ENCODE measurements around the gene CST7.

The CST7 gene

GRCh38 chr20:25005661-25006060 lies 56.6 kb downstream of the CST7 start:
- Histone ChIP-seq H3K36me3 (ENCODE audit: insufficient read depth, low read length) (peaks cover 56% of the 10 kb centered on the region; the same call in 1 of the 2 replicates), H3K4me2 (ENCODE audit: low read depth, low read length, poor library complexity, severe bottlenecking) (no peak overlapping the region), H3K9me2 (replicated peaks; ENCODE audit: low read depth, low read length) (no peaks in the 10 kb centered on the region), H3K4me3 (ENCODE audit: low read length, poor library complexity, severe bottlenecking) (no peak overlapping the region), H3K9me3 (ENCODE audit: insufficient read depth, low read depth, low read length) (no peaks in the 10 kb centered on the region), H3K79me2 (ENCODE audit: insufficient read depth, low read length) (no peaks in the 10 kb centered on the region), H2AFZ (ENCODE audit: low read length) (no peak overlapping the region), H3K4me1 (ENCODE audit: insufficient read depth, low read length, poor library complexity, severe bottlenecking) (no peaks in the 10 kb centered on the region), H3K27me3 (ENCODE audit: insufficient read depth, low read length, poor library complexity, severe bottlenecking) (no peaks in the 10 kb centered on the region), H3F3A (ENCODE audit: low read depth) (no peaks in the 10 kb centered on the region), H3K9ac (ENCODE audit: low read depth, low read length, poor library complexity, severe bottlenecking) (no peak overlapping the region), H4K20me1 (ENCODE audit: insufficient read depth, low read length, poor library complexity, severe bottlenecking) (no peaks in the 10 kb centered on the region)
- no peak for TF ChIP-seq CTCF (conservative IDR thresholded peaks at IDR 0.05; ENCODE audit: low read length)

- Histone ChIP-seq H3K9ac (ENCODE audit: low read depth, low read length, poor library complexity, severe bottlenecking) (no peak overlapping the region), H3K9me2 (replicated peaks; ENCODE audit: low read depth, low read length) (no peaks in the 10 kb centered on the region), H3K4me1 (ENCODE audit: insufficient read depth, low read length, poor library complexity, severe bottlenecking) (no peaks in the 10 kb centered on the region), H3K4me3 (ENCODE audit: low read length, poor library complexity, severe bottlenecking) (no peak overlapping the region), H2AFZ (ENCODE audit: low read length) (no peak overlapping the region), H3K36me3 (ENCODE audit: insufficient read depth, low read length) (peaks cover 66% of the 10 kb centered on the region; the same call in 1 of the 2 replicates), H3K9me3 (ENCODE audit: insufficient read depth, low read depth, low read length) (no peaks in the 10 kb centered on the region), H3K4me2 (ENCODE audit: low read depth, low read length, poor library complexity, severe bottlenecking) (no peak overlapping the region), H3K27me3 (ENCODE audit: insufficient read depth, low read length, poor library complexity, severe bottlenecking) (no peaks in the 10 kb centered on the region), H3K79me2 (ENCODE audit: insufficient read depth, low read length) (no peaks in the 10 kb centered on the region), H3F3A (ENCODE audit: low read depth) (no peaks in the 10 kb centered on the region), H4K20me1 (ENCODE audit: insufficient read depth, low read length, poor library complexity, severe bottlenecking) (no peaks in the 10 kb centered on the region)
- TF ChIP-seq EZH2phosphoT487 (IDR thresholded peaks at IDR 0.05; ENCODE audit: borderline replicate concordance) (no peak), CTCF (conservative IDR thresholded peaks at IDR 0.05; ENCODE audit: low read length) (no peak)
Measured at GRCh38 chr20:25006431-25007167, 57.5 kb downstream of the CST7 start.

- Histone ChIP-seq H2AFZ (ENCODE audit: low read length) (no peak overlapping the region), H4K20me1 (ENCODE audit: insufficient read depth, low read length, poor library complexity, severe bottlenecking) (no peaks in the 10 kb centered on the region), H3K9me2 (replicated peaks; ENCODE audit: low read depth, low read length) (no peaks in the 10 kb centered on the region), H3K9ac (ENCODE audit: low read depth, low read length, poor library complexity, severe bottlenecking) (no peak overlapping the region), H3K4me1 (ENCODE audit: insufficient read depth, low read length, poor library complexity, severe bottlenecking) (no peaks in the 10 kb centered on the region), H3K4me3 (ENCODE audit: low read length, poor library complexity, severe bottlenecking) (no peak overlapping the region), H3K36me3 (ENCODE audit: insufficient read depth, low read length) (peaks cover 76% of the 10 kb centered on the region; the same call in 1 of the 2 replicates), H3F3A (ENCODE audit: low read depth) (no peaks in the 10 kb centered on the region), H3K9me3 (ENCODE audit: insufficient read depth, low read depth, low read length) (no peaks in the 10 kb centered on the region), H3K27me3 (ENCODE audit: insufficient read depth, low read length, poor library complexity, severe bottlenecking) (no peaks in the 10 kb centered on the region), H3K4me2 (ENCODE audit: low read depth, low read length, poor library complexity, severe bottlenecking) (no peak overlapping the region), H3K79me2 (ENCODE audit: insufficient read depth, low read length) (no peaks in the 10 kb centered on the region)
- TF ChIP-seq EZH2phosphoT487 (IDR thresholded peaks at IDR 0.05; ENCODE audit: borderline replicate concordance) (no peak), CTCF (conservative IDR thresholded peaks at IDR 0.05; ENCODE audit: low read length) (no peak)
Measured at GRCh38 chr20:25007491-25008305, 58.6 kb downstream of the CST7 start.
